Trophoblast cell (in vitro differentiated cells and primary cell): ENCODE results near the gene CHD3.

Source experiments
- DNase-seq, 2 donors: peaks; one replicate each; pipeline ENCODE4 v3.0.0-alpha.2; 2016
- H2AFZ ChIP-seq: 2 replicates; pipeline ENCODE4 v1.6.1; 2013; ENCODE audit warnings: low read length, moderate library complexity, mild to moderate bottlenecking; ENCODE audit not compliant: insufficient read depth, poor library complexity
- H2AK5ac ChIP-seq: 2 replicates; pipeline ENCODE4 v1.6.1; 2013; ENCODE audit warnings: mild to moderate bottlenecking, low read length
- H2BK120ac ChIP-seq: 2 replicates; pipeline ENCODE4 v1.6.1; 2013; ENCODE audit warnings: low read length, mild to moderate bottlenecking, moderate library complexity; ENCODE audit not compliant: insufficient read depth, poor library complexity
- H2BK12ac ChIP-seq: 2 replicates; pipeline ENCODE4 v1.6.1; 2013; ENCODE audit warnings: mild to moderate bottlenecking, low read length, moderate library complexity
- H2BK5ac ChIP-seq: 2 replicates; pipeline ENCODE4 v1.6.1; 2013; ENCODE audit warnings: low read length, low read depth, moderate library complexity, mild to moderate bottlenecking; ENCODE audit not compliant: poor library complexity
- H3K14ac ChIP-seq: 2 replicates; pipeline ENCODE4 v1.6.1; 2013; ENCODE audit warnings: mild to moderate bottlenecking, low read length
- H3K18ac ChIP-seq: 2 replicates; pipeline ENCODE4 v1.6.1; 2013; ENCODE audit warnings: mild to moderate bottlenecking, low read length
- H3K23ac ChIP-seq: 2 replicates; pipeline ENCODE4 v1.6.1; 2013; ENCODE audit warnings: low read length
- H3K27ac ChIP-seq: 2 replicates; pipeline ENCODE4 v1.5.1; 2013; ENCODE audit warnings: low read depth, mild to moderate bottlenecking, inconsistent platforms, low read length, moderate library complexity
- H3K27me3 ChIP-seq: 2 replicates; pipeline ENCODE4 v1.6.1; 2013; ENCODE audit warnings: inconsistent platforms, mild to moderate bottlenecking, low read length, moderate library complexity; ENCODE audit not compliant: insufficient read depth
- H3K36me3 ChIP-seq, 2 experiments: 1 replicate in 1 of 2; 2 replicates in 1 of 2; pipeline ENCODE4 v1.6.1; 2013; ENCODE audit warnings: low read length in 2 of 2, mild to moderate bottlenecking in 2 of 2, moderate library complexity in 1 of 2; ENCODE audit not compliant: insufficient read depth in 2 of 2, control insufficient read depth in 1 of 2
- H3K4ac ChIP-seq: 2 replicates; pipeline ENCODE4 v1.6.1; 2013; ENCODE audit warnings: low read depth, mild to moderate bottlenecking, low read length, moderate library complexity
- H3K4me1 ChIP-seq, 2 experiments: 1 replicate in 1 of 2; 2 replicates in 1 of 2; pipeline ENCODE4 v1.6.1; 2013; ENCODE audit warnings: low read length in 2 of 2, mild to moderate bottlenecking in 2 of 2, moderate library complexity in 1 of 2; ENCODE audit not compliant: insufficient read depth in 2 of 2, control insufficient read depth in 1 of 2
- H3K4me2 ChIP-seq: 2 replicates; pipeline ENCODE4 v1.6.1; 2013; ENCODE audit warnings: inconsistent platforms, mild to moderate bottlenecking, low read length, moderate library complexity
- H3K4me3 ChIP-seq: 2 replicates; pipeline ENCODE4 v1.5.1; 2013; ENCODE audit warnings: mild to moderate bottlenecking, low read depth, low read length, inconsistent platforms
- H3K79me1 ChIP-seq: one replicate; pipeline ENCODE4 v1.6.1; 2013; ENCODE audit warnings: low read length
- H3K79me2 ChIP-seq: 2 replicates; pipeline ENCODE4 v1.6.1; 2013; ENCODE audit warnings: low read length, mild to moderate bottlenecking; ENCODE audit not compliant: control insufficient read depth, insufficient read depth, poor library complexity
- H3K9ac ChIP-seq: 2 replicates; pipeline ENCODE4 v1.6.1; 2013; ENCODE audit warnings: mild to moderate bottlenecking, low read length
- H3K9me3 ChIP-seq: 2 replicates; pipeline ENCODE4 v1.6.1; 2013; ENCODE audit warnings: low read depth, mild to moderate bottlenecking, control low read depth, inconsistent platforms, low read length; ENCODE audit not compliant: insufficient read depth
- H4K12ac ChIP-seq: 2 replicates; pipeline ENCODE4 v1.6.1; 2013; ENCODE audit warnings: low read depth, mild to moderate bottlenecking, low read length, moderate library complexity
- H4K8ac ChIP-seq: 2 replicates; pipeline ENCODE4 v1.6.1; 2013; ENCODE audit warnings: low read depth, mild to moderate bottlenecking, low read length, moderate library complexity
- H4K91ac ChIP-seq: one replicate; pipeline ENCODE4 v1.6.1; 2013; ENCODE audit warnings: low read depth, mild to moderate bottlenecking, low read length, moderate library complexity
- WGBS: extraction: QIAGEN DNeasy Blood & Tissue Kit; methylation state at CpG from one replicate; pipeline ENCODE4 v1.1.7; 2013; ENCODE audit warnings: missing lambda C conversion rate; ENCODE audit not compliant: insufficient read length, insufficient coverage; ENCODE audit errors: extremely low coverage; 5-methylcytosine and 5-hydroxymethylcytosine counted together

The CHD3 gene

GRCh38 chr17:7946441-7946840 is 57.9 kb downstream of the CHD3 start:
- WGBS: no CpG with 5 or more reads among the region's 5 CpGs
- no peaks in the 10 kb centered on the region for H3K27me3 ChIP-seq
- peaks cover 48 to 57% of the 10 kb centered on the region in 2 experiments for H3K36me3 ChIP-seq
- H3K18ac ChIP-seq: no peak overlapping the region
- no peak for DNase-seq
- no peak overlapping the region for H3K4me3 ChIP-seq
- no peak overlapping the region for H3K4ac ChIP-seq
- no peak overlapping the region for H3K27ac ChIP-seq
- H3K23ac ChIP-seq: no peak overlapping the region
- H2AK5ac ChIP-seq: no peak overlapping the region
- no peak overlapping the region for H2BK12ac ChIP-seq
- no peaks in the 10 kb centered on the region for H3K79me2 ChIP-seq
- H3K14ac ChIP-seq: no peak overlapping the region
- no peaks in the 10 kb centered on the region for H3K4me1 ChIP-seq
- H2BK120ac ChIP-seq: no peak overlapping the region
- no peak overlapping the region for H3K4me2 ChIP-seq
- H2BK5ac ChIP-seq: no peak overlapping the region
- no peak overlapping the region for H4K8ac ChIP-seq
- peaks cover 2% of the 10 kb centered on the region for H3K9me3 ChIP-seq
- no peaks in the 10 kb centered on the region for H3K79me1 ChIP-seq
- H4K91ac ChIP-seq: no peak overlapping the region
- H3K9ac ChIP-seq: no peak overlapping the region
- H2AFZ ChIP-seq: no peak overlapping the region
- no peak overlapping the region for H4K12ac ChIP-seq

- H3K36me3 ChIP-seq: peaks cover 45 to 53% of the 10 kb centered on the region in 2 experiments
- no peak overlapping the region for H2AFZ ChIP-seq
- no peak overlapping the region for H3K4me3 ChIP-seq
- H3K27ac ChIP-seq: no peak overlapping the region
- H3K23ac ChIP-seq: no peak overlapping the region
- H2BK5ac ChIP-seq: no peak overlapping the region
- H3K27me3 ChIP-seq: no peaks in the 10 kb centered on the region
- WGBS: no CpG with 5 or more reads among the region's 5 CpGs
- no peak for DNase-seq
- H3K9me3 ChIP-seq: peaks cover 2% of the 10 kb centered on the region
- H2BK120ac ChIP-seq: no peak overlapping the region
- no peak overlapping the region for H3K9ac ChIP-seq
- H3K14ac ChIP-seq: no peak overlapping the region
- H3K18ac ChIP-seq: no peak overlapping the region
- H2BK12ac ChIP-seq: no peak overlapping the region
- no peak overlapping the region for H3K4ac ChIP-seq
- H3K4me1 ChIP-seq: no peaks in the 10 kb centered on the region
- no peak overlapping the region for H2AK5ac ChIP-seq
- H3K79me1 ChIP-seq: no peaks in the 10 kb centered on the region
- H4K8ac ChIP-seq: no peak overlapping the region
- no peaks in the 10 kb centered on the region for H3K79me2 ChIP-seq
- no peak overlapping the region for H4K12ac ChIP-seq
- no peak overlapping the region for H4K91ac ChIP-seq
- no peak overlapping the region for H3K4me2 ChIP-seq
These were observed 59.1 kb downstream of the CHD3 start for GRCh38 chr17:7947651-7948050.

GRCh38 chr17:7950578-7950977 is 62.0 kb downstream of the CHD3 start:
- Histone ChIP-seq H3K79me2 (no peaks in the 10 kb centered on the region), H2BK5ac (no peak overlapping the region), H2AFZ (no peak overlapping the region), H3K4me1 (no peaks in the 10 kb centered on the region), H4K91ac (no peak overlapping the region), H3K23ac (no peak overlapping the region), H3K4me3 (no peak overlapping the region), H4K12ac (no peak overlapping the region), H4K8ac (no peak overlapping the region), H3K4me2 (no peak overlapping the region), H2BK12ac (no peak overlapping the region), H2AK5ac (no peak overlapping the region), H3K4ac (no peak overlapping the region), H3K18ac (no peak overlapping the region), H3K27me3 (no peaks in the 10 kb centered on the region), H3K36me3 (peaks cover 26 to 30% of the 10 kb centered on the region in 2 experiments), H3K14ac (no peak overlapping the region), H3K9ac (no peak overlapping the region), H3K9me3 (no peaks in the 10 kb centered on the region), H3K79me1 (no peaks in the 10 kb centered on the region), H3K27ac (no peak overlapping the region), H2BK120ac (no peak overlapping the region)
- no peak for DNase-seq
- WGBS: no CpG with 5 or more reads among the region's 3 CpGs

- no peak overlapping the region for H3K14ac ChIP-seq
- no peaks in the 10 kb centered on the region for H3K27me3 ChIP-seq
- no peak for DNase-seq
- WGBS: no CpG with 5 or more reads among the region's 5 CpGs
- no peaks in the 10 kb centered on the region for H3K79me2 ChIP-seq
- no peak overlapping the region for H3K27ac ChIP-seq
- no peaks in the 10 kb centered on the region for H3K79me1 ChIP-seq
- no peak overlapping the region for H2AFZ ChIP-seq
- no peak overlapping the region for H3K4me2 ChIP-seq
- H3K18ac ChIP-seq: no peak overlapping the region
- H2AK5ac ChIP-seq: no peak overlapping the region
- no peaks in the 10 kb centered on the region for H3K9me3 ChIP-seq
- H3K36me3 ChIP-seq: peaks cover 20 to 23% of the 10 kb centered on the region in 2 experiments
- no peaks in the 10 kb centered on the region for H3K4me1 ChIP-seq
- no peak overlapping the region for H3K9ac ChIP-seq
- H2BK5ac ChIP-seq: no peak overlapping the region
- no peak overlapping the region for H4K91ac ChIP-seq
- H2BK12ac ChIP-seq: no peak overlapping the region
- H3K23ac ChIP-seq: no peak overlapping the region
- H3K4me3 ChIP-seq: no peak overlapping the region
- H4K12ac ChIP-seq: no peak overlapping the region
- H3K4ac ChIP-seq: no peak overlapping the region
- H4K8ac ChIP-seq: no peak overlapping the region
- no peak overlapping the region for H2BK120ac ChIP-seq
These were observed 62.7 kb downstream of the CHD3 start for GRCh38 chr17:7951143-7951792.
